KBM-7 (cell line): Measurements from ENCODE around the gene CUBN.

ENCODE experiments used
- DNase-seq: peaks from one replicate; pipeline ENCODE4 v3.0.0-alpha.2; 2015
- in situ Hi-C: fragments of 300-500 bp; cut with MboI; formaldehyde crosslinking; loops from 2 replicates; pipeline ENCODE4 v1.14.3; 2020; ENCODE audit warnings: low sequenced_read_pairs, low pct_unique_long_range_greater_than_20kb, mixed read lengths

Gene CUBN

GRCh38 chr10:16867556-16867955, 262.1 kb downstream of the CUBN start:
- in situ Hi-C loops, result no loop called here
- no peak for DNase-seq

- no peak for DNase-seq
- in situ Hi-C loops, result no loop called here
These were observed 262.9 kb downstream of the CUBN start for GRCh38 chr10:16866541-16867275.

GRCh38 chr10:16865766-16866165, 263.8 kb downstream of the CUBN start:
- in situ Hi-C loops, result no loop called here
- no peak for DNase-seq

- in situ Hi-C loops, result no loop called here
- no peak for DNase-seq
These were observed 265.8 kb downstream of the CUBN start for GRCh38 chr10:16863766-16864165.

GRCh38 chr10:16857419-16857818, 272.2 kb downstream of the CUBN start:
- in situ Hi-C loops, result no loop called here
- no peak for DNase-seq

GRCh38 chr10:16856567-16856966, 273.0 kb downstream of the CUBN start:
- no peak for DNase-seq
- in situ Hi-C loops, result no loop called here

GRCh38 chr10:16856092-16856491, 273.5 kb downstream of the CUBN start:
- in situ Hi-C loops, result no loop called here
- DNase-seq, result no peak

- DNase-seq, result no peak
- in situ Hi-C loops, result no loop called here
These were observed 275.0 kb downstream of the CUBN start for GRCh38 chr10:16854623-16855022.

- in situ Hi-C loops, result no loop called here
- DNase-seq, result no peak
These were observed 275.8 kb downstream of the CUBN start for GRCh38 chr10:16853809-16854208.

- DNase-seq, result peak; percentile 50
- in situ Hi-C loops, result no loop called here
These were observed 276.4 kb downstream of the CUBN start for GRCh38 chr10:16853201-16853600.

GRCh38 chr10:16852624-16853023, 277.0 kb downstream of the CUBN start:
- in situ Hi-C loops, result no loop called here
- no peak for DNase-seq

- in situ Hi-C loops, result loop anchor here (25.0 kb wide), 2 partner anchors 414 to 1014 kb away; no protein-coding TSS in a partner anchor
- DNase-seq, result no peak
These were observed 281.0 kb downstream of the CUBN start for GRCh38 chr10:16848562-16849154.

GRCh38 chr10:16847644-16848043, 282.0 kb downstream of the CUBN start:
- in situ Hi-C loops, result loop anchor here (25.0 kb wide), 2 partner anchors 415 to 1015 kb away; no protein-coding TSS in a partner anchor
- no peak for DNase-seq

GRCh38 chr10:16845248-16845647, 284.4 kb downstream of the CUBN start:
- in situ Hi-C loops, result loop anchor here (25.0 kb wide), 2 partner anchors 417 to 1017 kb away; no protein-coding TSS in a partner anchor
- no peak for DNase-seq

GRCh38 chr10:16843252-16843870, 286.2 kb downstream of the CUBN start:
- peak; percentile 76 for DNase-seq
- in situ Hi-C loops, result loop anchor here (25.0 kb wide), 2 partner anchors 419 to 1019 kb away; no protein-coding TSS in a partner anchor

GRCh38 chr10:16835228-16835627, 294.4 kb downstream of the CUBN start:
- DNase-seq, result no peak
- in situ Hi-C loops, result loop anchor here (25.0 kb wide), 2 partner anchors 427 to 1027 kb away; no protein-coding TSS in a partner anchor

GRCh38 chr10:16832351-16833080, 297.1 kb downstream of the CUBN start:
- in situ Hi-C loops, result loop anchor here (25.0 kb wide), 2 partner anchors 430 to 1030 kb away; no protein-coding TSS in a partner anchor
- DNase-seq, result no peak

- in situ Hi-C loops, result loop anchor here (25.0 kb wide), 2 partner anchors 434 to 1034 kb away; no protein-coding TSS in a partner anchor
- DNase-seq, result no peak
These were observed 300.9 kb downstream of the CUBN start for GRCh38 chr10:16828701-16829175.

- DNase-seq, result peak; percentile 82
- in situ Hi-C loops, result loop anchor here (25.0 kb wide), 2 partner anchors 434 to 1034 kb away; no protein-coding TSS in a partner anchor
These were observed 301.5 kb downstream of the CUBN start for GRCh38 chr10:16828114-16828568.
